Erythroblast (primary cell): ENCODE results near the gene SAMD9L.

Experiments
- GATA1 ChIP-seq: IDR thresholded peaks from 2 replicates; pipeline ENCODE4 v1.6.1; 2011; ENCODE audit warnings: low read depth, mild to moderate bottlenecking, control low read depth, low read length, moderate library complexity
- POLR2A ChIP-seq: IDR thresholded peaks from 2 replicates; pipeline ENCODE4 v1.6.1; 2011; ENCODE audit warnings: mild to moderate bottlenecking, low read length

- TF ChIP-seq POLR2A (no peak), GATA1 (no peak)
These were observed 16.0 kb downstream of the SAMD9L start for GRCh38 chr7:93132216-93132615.
